Measurements from ENCODE around the gene BACE1. TPM values are rescaled to one million over a fixed set of nuclear protein-coding genes. Genes with fewer than 3 reads are reported as not detected.
A peak's percentile ranks its signal among the peaks of the same experiment; 100 is the strongest.
"Not testable (repeated sequence)": the region's sequence is repeated elsewhere in the genome, so short reads cannot be mapped to it uniquely, and the experiment has no call there.

The BACE1 gene
- polyA plus RNA-seq, 1 experiment = 99.6 TPM

- Histone ChIP-seq H3K27me3 (ENCODE audit: control insufficient read depth, insufficient read depth, low read length) (no peaks in the 10 kb centered on the region), H3K4me3 (ENCODE audit: low read depth, low read length) (peak overlapping the region; percentile 62), H3K36me3 (ENCODE audit: control insufficient read depth, insufficient read depth, low read length) (no peaks in the 10 kb centered on the region)
- DNase-seq (ENCODE audit: low read depth) = peak; percentile 18
- TF ChIP-seq CTCF (IDR thresholded peaks at IDR 0.05; ENCODE audit: insufficient read depth, low read depth, low read length) = no peak
- POLR2A ChIA-PET = interaction anchor here (0.8 kb wide), 1 partner anchor 13 kb away, joined by 4 read pairs; the partner anchor contains the start of gene BACE1
- CTCF ChIA-PET = interaction anchor here (0.7 to 1.6 kb wide), 6 partner anchors 8 to 102 kb away, joined by 3 to 5 read pairs (median 3); no protein-coding TSS in a partner anchor
These were observed 12.4 kb upstream of the BACE1 start for GRCh38 chr11:117328375-117329010.

GRCh38 chr11:117327567-117328374 is 11.7 kb upstream of the BACE1 start, which contains the start of gene CEP164:
Gene CEP164, plus strand, starts transcription at chr11:117327854. Its CDS starts 10,733 bp downstream, at chr11:117338587.
- POLR2A ChIA-PET = interaction anchor here (0.8 kb wide), 1 partner anchor 12 kb away, joined by 4 read pairs; the partner anchor contains the start of gene BACE1
- Histone ChIP-seq H3K4me3 (ENCODE audit: low read depth, low read length) (peak within 1 kb of the TSS; percentile 62), H3K27me3 (ENCODE audit: control insufficient read depth, insufficient read depth, low read length) (no peaks in the 10 kb centered on the region), H3K36me3 (ENCODE audit: control insufficient read depth, insufficient read depth, low read length) (no peaks in the 10 kb centered on the region)
- DNase-seq (ENCODE audit: low read depth) = peak; percentile 90
- TF ChIP-seq CTCF (IDR thresholded peaks at IDR 0.05; ENCODE audit: insufficient read depth, low read depth, low read length) = no peak
- CTCF ChIA-PET = interaction anchor here (0.9 to 1.6 kb wide), 6 partner anchors 9 to 101 kb away, joined by 3 to 5 read pairs (median 3); no protein-coding TSS in a partner anchor

GRCh38 chr11:117327255-117327566 is 11.2 kb upstream of the BACE1 start:
- DNase-seq (ENCODE audit: low read depth); POLR2A ChIA-PET; H3K36me3 ChIP-seq (ENCODE audit: control insufficient read depth, insufficient read depth, low read length); H3K27me3 ChIP-seq (ENCODE audit: control insufficient read depth, insufficient read depth, low read length): not testable (repeated sequence)
- H3K4me3 ChIP-seq (ENCODE audit: low read depth, low read length) = peak overlapping the region; percentile 62
- CTCF ChIA-PET = interaction anchor here (1.1 to 1.4 kb wide), 2 partner anchors 8 to 29 kb away, joined by 3 read pairs; no protein-coding TSS in a partner anchor

- Histone ChIP-seq H3K36me3 (ENCODE audit: control insufficient read depth, insufficient read depth, low read length) (no peaks in the 10 kb centered on the region), H3K4me3 (ENCODE audit: low read depth, low read length) (no peak overlapping the region), H3K27me3 (ENCODE audit: control insufficient read depth, insufficient read depth, low read length) (no peaks in the 10 kb centered on the region)
- CTCF ChIA-PET = interaction anchor here (0.9 to 1.5 kb wide), 4 partner anchors 8 to 93 kb away, joined by 3 to 4 read pairs (median 3); partner anchors contain the start of genes CEP164 and PCSK7
- POLR2A ChIA-PET = interaction anchor here (0.5 kb wide), 1 partner anchor 34 kb away, joined by 3 read pairs; no protein-coding TSS in a partner anchor
- no peak for TF ChIP-seq CTCF (IDR thresholded peaks at IDR 0.05; ENCODE audit: insufficient read depth, low read depth, low read length)
- no peak for DNase-seq (ENCODE audit: low read depth)
These were observed 3.3 kb upstream of the BACE1 start for GRCh38 chr11:117319214-117319840.

GRCh38 chr11:117318738-117319137 is 2.7 kb upstream of the BACE1 start:
- Histone ChIP-seq H3K36me3 (ENCODE audit: control insufficient read depth, insufficient read depth, low read length) (peaks cover 1% of the 10 kb centered on the region), H3K27me3 (ENCODE audit: control insufficient read depth, insufficient read depth, low read length) (no peaks in the 10 kb centered on the region), H3K4me3 (ENCODE audit: low read depth, low read length) (no peak overlapping the region)
- no peak for TF ChIP-seq CTCF (IDR thresholded peaks at IDR 0.05; ENCODE audit: insufficient read depth, low read depth, low read length)
- POLR2A ChIA-PET = no interaction called here
- DNase-seq (ENCODE audit: low read depth) = no peak
- CTCF ChIA-PET = interaction anchor here (0.9 to 1.5 kb wide), 4 partner anchors 9 to 92 kb away, joined by 3 to 4 read pairs (median 3); partner anchors contain the start of genes CEP164 and PCSK7
